Duodenal mucosa (tissue), 2 donors: ENCODE data around the gene SEM1.
A peak's percentile ranks its signal among the peaks of the same experiment; 100 is the strongest.
"Not testable (repeated sequence)": the region's sequence is repeated elsewhere in the genome, so short reads cannot be mapped to it uniquely, and the experiment has no call there.

ENCODE experiments used
- H3K27ac ChIP-seq: one replicate; pipeline ENCODE4 v1.7.0; 2013; ENCODE audit warnings: low read depth, low read length
- H3K27me3 ChIP-seq, 2 donors: one replicate each; pipeline ENCODE4 v1.7.0; 2013; ENCODE audit warnings: low read length in 2 of 2, control low read depth in 1 of 2; ENCODE audit not compliant: insufficient read depth in 2 of 2, control insufficient read depth in 1 of 2
- H3K36me3 ChIP-seq, 2 donors: one replicate each; pipeline ENCODE4 v1.7.0; 2013; ENCODE audit warnings: low read length in 2 of 2, control low read depth in 1 of 2; ENCODE audit not compliant: insufficient read depth in 2 of 2, control insufficient read depth in 1 of 2
- H3K4me1 ChIP-seq, 2 donors: one replicate each; pipeline ENCODE4 v1.7.0; 2013; ENCODE audit warnings: low read length in 2 of 2, control low read depth in 1 of 2; ENCODE audit not compliant: insufficient read depth in 2 of 2, control insufficient read depth in 1 of 2
- H3K4me3 ChIP-seq, 2 donors: one replicate each; pipeline ENCODE4 v1.7.0; 2013; ENCODE audit warnings: low read length in 2 of 2, low read depth in 1 of 2
- H3K9ac ChIP-seq, 2 donors: one replicate each; pipeline ENCODE4 v1.7.0; 2013; ENCODE audit warnings: low read length in 2 of 2, low read depth in 1 of 2
- H3K9me3 ChIP-seq, 2 donors: one replicate each; pipeline ENCODE4 v1.7.0; 2013; ENCODE audit warnings: low read length in 2 of 2, control low read depth in 1 of 2; ENCODE audit not compliant: control insufficient read depth in 1 of 2

SEM1 gene

GRCh38 chr7:96728139-96728538 lies 18.5 kb upstream of the SEM1 start:
- no peaks in the 10 kb centered on the region for H3K27me3 ChIP-seq
- H3K4me1 ChIP-seq, result no peaks in the 10 kb centered on the region
- H3K9ac ChIP-seq, result no peak overlapping the region
- H3K9me3 ChIP-seq, result no peaks in the 10 kb centered on the region
- no peak overlapping the region for H3K4me3 ChIP-seq
- H3K36me3 ChIP-seq, result no peaks in the 10 kb centered on the region
- H3K27ac ChIP-seq, result no peak overlapping the region

GRCh38 chr7:96727534-96728088 lies 18.0 kb upstream of the SEM1 start:
- H3K4me1 ChIP-seq, result no peaks in the 10 kb centered on the region
- H3K27ac ChIP-seq, result no peak overlapping the region
- no peaks in the 10 kb centered on the region for H3K9me3 ChIP-seq
- no peaks in the 10 kb centered on the region for H3K36me3 ChIP-seq
- no peaks in the 10 kb centered on the region for H3K27me3 ChIP-seq
- H3K9ac ChIP-seq, result no peak overlapping the region
- no peak overlapping the region for H3K4me3 ChIP-seq

GRCh38 chr7:96723622-96724021 lies 14.0 kb upstream of the SEM1 start:
- Histone ChIP-seq H3K27ac (no peak overlapping the region), H3K9ac (no peak overlapping the region), H3K9me3 (no peaks in the 10 kb centered on the region), H3K4me1 (no peaks in the 10 kb centered on the region), H3K36me3 (no peaks in the 10 kb centered on the region), H3K27me3 (peaks cover 0 to 8% of the 10 kb centered on the region in 2 donors), H3K4me3 (no peak overlapping the region)

GRCh38 chr7:96722928-96723327 lies 13.3 kb upstream of the SEM1 start:
- not testable (repeated sequence) for H3K4me1 ChIP-seq, H3K9ac ChIP-seq, H3K36me3 ChIP-seq, H3K27ac ChIP-seq, H3K4me3 ChIP-seq, H3K9me3 ChIP-seq, H3K27me3 ChIP-seq

- Histone ChIP-seq H3K27me3 (peaks cover 3 to 14% of the 10 kb centered on the region in 2 donors), H3K4me1 (no peaks in the 10 kb centered on the region), H3K27ac (no peak overlapping the region), H3K9ac (no peak overlapping the region), H3K36me3 (no peaks in the 10 kb centered on the region), H3K4me3 (no peak overlapping the region), H3K9me3 (no peaks in the 10 kb centered on the region)
These were observed 11.2 kb upstream of the SEM1 start for GRCh38 chr7:96720843-96721242.

GRCh38 chr7:96719164-96719563 lies 9.5 kb upstream of the SEM1 start:
- H3K9ac ChIP-seq, result no peak overlapping the region
- H3K4me3 ChIP-seq, result no peak overlapping the region
- no peaks in the 10 kb centered on the region for H3K9me3 ChIP-seq
- peaks cover 3 to 14% of the 10 kb centered on the region in 2 donors for H3K27me3 ChIP-seq
- H3K4me1 ChIP-seq, result no peaks in the 10 kb centered on the region
- no peak overlapping the region for H3K27ac ChIP-seq
- H3K36me3 ChIP-seq, result no peaks in the 10 kb centered on the region

- peaks cover under 1 to 3% of the 10 kb centered on the region in 2 donors for H3K9me3 ChIP-seq
- H3K36me3 ChIP-seq, result no peaks in the 10 kb centered on the region
- peaks cover 3 to 14% of the 10 kb centered on the region in 2 donors for H3K27me3 ChIP-seq
- H3K9ac ChIP-seq, result no peak overlapping the region
- H3K4me1 ChIP-seq, result no peaks in the 10 kb centered on the region
- no peak overlapping the region for H3K27ac ChIP-seq
- H3K4me3 ChIP-seq, result no peak overlapping the region
These were observed 8.7 kb upstream of the SEM1 start for GRCh38 chr7:96718107-96719003.

GRCh38 chr7:96713037-96713436 lies 3.4 kb upstream of the SEM1 start:
- no peak overlapping the region for H3K27ac ChIP-seq
- H3K4me1 ChIP-seq, result peaks cover 7 to 10% of the 10 kb centered on the region in 2 donors
- no peak overlapping the region for H3K9ac ChIP-seq
- peaks cover 3 to 6% of the 10 kb centered on the region in 2 donors for H3K27me3 ChIP-seq
- H3K9me3 ChIP-seq, result peaks cover 6 to 9% of the 10 kb centered on the region in 2 donors
- H3K4me3 ChIP-seq, result no peak overlapping the region
- H3K36me3 ChIP-seq, result no peaks in the 10 kb centered on the region

- no peak overlapping the region for H3K4me3 ChIP-seq
- peaks cover 14 to 15% of the 10 kb centered on the region in 2 donors for H3K4me1 ChIP-seq
- H3K36me3 ChIP-seq, result no peaks in the 10 kb centered on the region
- no peak overlapping the region for H3K27ac ChIP-seq
- H3K9ac ChIP-seq, result no peak overlapping the region
- peaks cover 6 to 9% of the 10 kb centered on the region in 2 donors for H3K9me3 ChIP-seq
- no peaks in the 10 kb centered on the region for H3K27me3 ChIP-seq
These were observed 898 bp upstream of the SEM1 start for GRCh38 chr7:96710544-96710943.

- no peaks in the 10 kb centered on the region for H3K27me3 ChIP-seq
- no peaks in the 10 kb centered on the region for H3K36me3 ChIP-seq
- H3K4me1 ChIP-seq, result peaks cover 14 to 15% of the 10 kb centered on the region in 2 donors
- H3K27ac ChIP-seq, result no peak overlapping the region
- H3K9me3 ChIP-seq, result peaks cover 6 to 9% of the 10 kb centered on the region in 2 donors
- H3K9ac ChIP-seq, result peak overlapping the region; percentile 64 to 88
- H3K4me3 ChIP-seq, result peak overlapping the region; percentile 97
These were observed 774 bp downstream of the SEM1 start for GRCh38 chr7:96708872-96709271.
